ENCODE results near the gene SIAH1.

The SIAH1 gene

DNA sequence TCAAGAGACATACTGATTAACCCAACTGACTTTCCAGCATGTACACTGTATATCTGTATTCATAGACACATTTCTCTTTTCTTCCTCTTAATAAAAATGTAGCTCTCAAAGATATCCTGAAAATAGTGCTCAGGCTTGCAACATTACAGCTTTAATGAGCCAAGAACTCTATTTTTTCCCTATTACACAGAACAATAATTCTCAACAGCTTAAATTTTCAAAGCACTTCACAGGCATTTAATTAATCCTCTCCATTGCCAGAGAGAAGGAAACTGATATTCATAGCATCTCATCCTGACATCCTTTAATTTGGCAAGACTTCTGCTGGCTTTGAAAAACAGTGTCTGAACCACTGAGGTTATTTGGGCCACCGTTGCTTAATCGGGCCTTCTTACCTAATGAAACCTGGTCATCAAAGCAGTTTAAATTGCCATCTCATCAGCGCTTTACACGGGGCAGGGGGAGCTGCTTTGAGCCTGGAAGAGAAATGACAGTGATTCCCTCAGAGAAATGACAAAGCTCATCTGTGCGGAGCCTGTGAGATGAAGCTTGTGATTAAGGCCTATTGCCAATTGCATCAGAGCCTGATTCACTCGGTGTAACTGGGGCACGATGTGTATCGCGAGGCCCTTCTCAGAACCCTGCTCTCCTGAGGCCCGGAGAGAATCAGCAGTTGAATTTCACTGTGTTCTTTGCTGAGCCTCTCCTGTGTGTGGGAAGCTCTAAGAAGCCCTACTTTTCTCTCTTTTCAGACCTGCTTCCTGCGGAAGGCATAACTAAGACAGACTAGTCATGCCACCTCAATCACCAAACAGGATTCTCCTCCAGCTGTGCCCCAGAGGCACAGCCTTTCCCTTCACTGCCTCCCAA, 8.5 kb upstream of the SIAH1 start:
- no peak for DNase-seq (ENCODE audit: extremely low read depth, low read depth)
- TF ChIP-seq, protein P1, sequence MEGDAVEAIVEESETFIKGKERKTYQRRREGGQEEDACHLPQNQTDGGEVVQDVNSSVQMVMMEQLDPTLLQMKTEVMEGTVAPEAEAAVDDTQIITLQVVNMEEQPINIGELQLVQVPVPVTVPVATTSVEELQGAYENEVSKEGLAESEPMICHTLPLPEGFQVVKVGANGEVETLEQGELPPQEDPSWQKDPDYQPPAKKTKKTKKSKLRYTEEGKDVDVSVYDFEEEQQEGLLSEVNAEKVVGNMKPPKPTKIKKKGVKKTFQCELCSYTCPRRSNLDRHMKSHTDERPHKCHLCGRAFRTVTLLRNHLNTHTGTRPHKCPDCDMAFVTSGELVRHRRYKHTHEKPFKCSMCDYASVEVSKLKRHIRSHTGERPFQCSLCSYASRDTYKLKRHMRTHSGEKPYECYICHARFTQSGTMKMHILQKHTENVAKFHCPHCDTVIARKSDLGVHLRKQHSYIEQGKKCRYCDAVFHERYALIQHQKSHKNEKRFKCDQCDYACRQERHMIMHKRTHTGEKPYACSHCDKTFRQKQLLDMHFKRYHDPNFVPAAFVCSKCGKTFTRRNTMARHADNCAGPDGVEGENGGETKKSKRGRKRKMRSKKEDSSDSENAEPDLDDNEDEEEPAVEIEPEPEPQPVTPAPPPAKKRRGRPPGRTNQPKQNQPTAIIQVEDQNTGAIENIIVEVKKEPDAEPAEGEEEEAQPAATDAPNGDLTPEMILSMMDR (IDR thresholded peaks at IDR 0.05; ENCODE audit: low read depth, low read length, missing control alignments) = no peak
- H3K4me3 ChIP-seq (replicated peaks; ENCODE audit: low read depth, low read length) = no peak overlapping the region

DNA sequence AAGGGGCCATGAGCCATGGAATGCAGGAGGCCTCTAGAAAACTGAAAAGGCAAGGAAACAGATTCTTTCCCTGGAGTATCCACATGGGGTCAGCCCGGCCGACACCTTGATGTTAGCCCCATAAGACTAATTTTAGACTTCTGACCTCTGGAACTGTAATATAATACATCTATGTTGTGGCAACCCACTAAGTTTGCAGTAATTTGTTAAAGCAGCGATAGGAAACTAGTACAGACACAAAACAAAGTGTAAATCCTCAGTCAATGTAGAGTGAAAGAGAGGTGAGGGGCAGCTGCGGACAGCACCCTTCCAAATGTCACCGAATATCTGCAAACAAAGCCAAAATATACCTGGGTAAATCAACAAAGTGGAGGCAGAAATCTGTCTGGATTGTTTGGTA, 7.2 kb upstream of the SIAH1 start:
- TF ChIP-seq, protein P1 (IDR thresholded peaks at IDR 0.05; ENCODE audit: low read depth, low read length, missing control alignments) = no peak
- H3K4me3 ChIP-seq (replicated peaks; ENCODE audit: low read depth, low read length) = no peak overlapping the region
- DNase-seq (ENCODE audit: extremely low read depth, low read depth) = no peak

DNA sequence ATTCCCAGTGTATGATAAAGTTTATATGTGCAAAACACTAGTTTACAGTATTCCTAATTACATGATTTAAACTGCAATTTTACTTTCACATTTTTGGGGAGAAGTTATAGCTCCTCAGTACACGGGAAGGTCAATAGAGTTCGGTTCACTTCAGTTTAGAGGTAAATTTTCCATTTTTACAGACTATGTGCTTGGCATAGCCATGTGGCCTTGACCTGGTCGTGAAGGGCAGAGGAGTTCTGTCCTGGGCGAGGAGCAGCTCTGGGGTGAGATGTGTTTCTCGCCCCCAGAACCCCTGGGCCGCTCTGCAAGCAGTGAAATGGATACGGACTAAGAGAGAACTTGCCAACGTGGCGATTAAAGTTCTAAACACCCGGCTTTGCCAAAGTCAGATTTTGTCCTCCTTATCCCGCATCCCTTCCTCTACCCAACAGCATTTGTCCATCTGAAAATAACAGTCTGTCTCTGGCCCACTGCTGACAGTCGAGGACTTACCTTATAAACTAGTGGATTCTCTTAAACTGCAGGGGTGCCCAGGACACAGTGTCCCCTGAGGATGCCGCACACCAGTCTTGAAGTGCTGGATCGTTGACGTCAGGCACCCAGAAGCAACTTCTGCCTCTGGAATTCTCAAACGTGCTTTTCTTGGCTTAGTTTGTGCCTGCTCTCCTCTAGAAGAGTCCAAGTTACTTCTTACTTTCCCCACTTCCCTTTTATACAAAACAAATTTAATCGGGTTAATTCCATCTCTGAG, 1.5 kb upstream of the SIAH1 start:
- TF ChIP-seq, protein P1 (IDR thresholded peaks at IDR 0.05; ENCODE audit: low read depth, low read length, missing control alignments) = no peak

DNA sequence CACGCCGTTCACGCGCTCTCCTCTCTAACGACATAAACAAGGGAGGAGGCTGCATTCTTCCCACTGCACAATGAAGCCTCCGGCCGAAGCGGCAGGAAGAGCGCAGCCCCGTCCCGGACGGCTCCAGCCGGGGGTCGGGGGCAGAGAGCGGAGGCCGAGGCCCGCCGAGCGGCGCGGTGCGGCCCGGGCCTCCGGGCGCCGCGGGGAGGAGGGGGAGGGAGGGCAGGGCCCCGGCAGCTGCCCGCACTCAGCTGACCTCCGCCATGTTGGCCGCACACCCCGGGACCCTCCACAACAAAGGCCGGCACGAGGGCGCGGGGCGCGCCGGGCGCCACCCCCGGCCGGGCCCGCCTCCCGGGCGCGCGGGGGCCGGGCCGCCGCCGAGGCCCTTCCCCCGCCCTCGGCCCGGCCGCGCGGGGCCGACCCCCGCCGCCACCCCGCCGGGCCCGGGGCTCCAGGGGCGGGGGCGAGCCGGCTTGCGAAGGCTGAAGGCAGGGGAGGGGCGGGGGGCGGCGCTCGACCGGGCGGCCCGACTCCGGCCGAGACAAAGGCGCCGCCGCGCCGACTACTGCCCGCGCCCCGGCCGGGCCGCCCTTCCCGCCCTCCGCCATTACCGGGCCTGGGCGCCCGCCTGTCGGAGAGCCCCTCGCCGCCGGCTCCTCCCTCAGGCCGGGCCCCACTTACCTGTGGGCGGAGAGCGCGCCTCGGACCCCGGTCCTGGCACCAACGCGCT, 527 bp downstream of the SIAH1 start:
- no peak for DNase-seq (ENCODE audit: extremely low read depth, low read depth)
- TF ChIP-seq, protein P1 (IDR thresholded peaks at IDR 0.05; ENCODE audit: low read depth, low read length, missing control alignments) = no peak
- peak overlapping the region; percentile 80 for H3K4me3 ChIP-seq (replicated peaks; ENCODE audit: low read depth, low read length)

More for the DNA sequence above, 1.5 kb upstream of the SIAH1 start:
- no peak overlapping the region for H3K4me3 ChIP-seq (replicated peaks; ENCODE audit: low read depth, low read length)
- DNase-seq (ENCODE audit: extremely low read depth, low read depth) = no peak

DNA sequence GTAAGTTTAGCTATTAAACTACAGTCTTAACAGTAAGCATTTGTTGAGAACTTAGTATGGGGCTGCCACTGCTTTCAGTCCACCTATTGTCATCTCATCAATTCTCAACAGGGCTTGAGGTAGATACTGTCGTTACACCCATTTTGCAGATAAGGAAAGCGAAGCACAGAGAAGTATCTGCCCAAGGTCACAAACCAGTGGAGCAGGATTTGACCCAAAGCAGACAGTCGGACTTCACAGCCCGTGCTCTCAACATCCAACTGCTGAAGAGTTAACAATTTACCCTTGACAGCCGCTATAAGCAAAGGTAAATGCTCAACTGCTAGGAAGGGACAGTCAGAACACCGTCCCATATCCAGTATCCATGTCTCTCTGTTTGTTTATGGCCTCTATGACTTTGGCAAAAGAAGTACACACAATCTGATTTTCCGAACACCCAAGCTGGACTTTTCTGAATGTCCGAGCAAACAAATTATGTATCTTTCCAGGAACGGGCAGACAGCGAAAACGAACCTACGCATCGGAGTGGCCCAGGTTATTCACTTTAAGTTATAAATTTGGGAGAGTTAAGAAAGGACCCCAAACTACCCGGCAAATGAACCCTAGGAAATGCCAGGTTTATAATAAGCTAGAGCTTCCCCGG, 1.2 kb downstream of the SIAH1 start:
- DNase-seq (ENCODE audit: extremely low read depth, low read depth) = no peak
- H3K4me3 ChIP-seq (replicated peaks; ENCODE audit: low read depth, low read length) = peak overlapping the region; percentile 80
- TF ChIP-seq, protein P1 (IDR thresholded peaks at IDR 0.05; ENCODE audit: low read depth, low read length, missing control alignments) = no peak

Data from HFF-Myc (cell line).